Loucy (cell line): ENCODE results near the gene CABYR.

ENCODE experiments used
- H2AFZ ChIP-seq: fragments of 200-600 bp; sonication (generic); 2 replicates; pipeline ENCODE4 v1.6.0; 2016; ENCODE audit warnings: antibody characterized with exemption, mild to moderate bottlenecking, low read length, moderate library complexity
- H3F3A ChIP-seq: fragments of 200-600 bp; 2 replicates; pipeline ENCODE4 v1.6.0; 2016; ENCODE audit warnings: antibody characterized with exemption, low read depth, mild to moderate bottlenecking
- H3K27me3 ChIP-seq: fragments of 200-600 bp; sonication (generic); 2 replicates; pipeline ENCODE4 v1.6.1; 2014; ENCODE audit warnings: low read length, mild to moderate bottlenecking; ENCODE audit not compliant: insufficient read depth, poor library complexity, severe bottlenecking
- H3K36me3 ChIP-seq: fragments of 200-600 bp; sonication (generic); 2 replicates; pipeline ENCODE4 v1.6.1; 2016; ENCODE audit warnings: low read length; ENCODE audit not compliant: insufficient read depth
- H3K4me1 ChIP-seq: fragments of 200-600 bp; sonication (generic); 2 replicates; pipeline ENCODE4 v1.5.1; 2014; ENCODE audit warnings: low read length, mild to moderate bottlenecking; ENCODE audit not compliant: insufficient read depth, poor library complexity, severe bottlenecking
- H3K4me2 ChIP-seq: fragments of 200-600 bp; sonication (generic); 2 replicates; pipeline ENCODE4 v1.6.0; 2014; ENCODE audit warnings: antibody characterized with exemption, low read length, low read depth, mild to moderate bottlenecking; ENCODE audit not compliant: poor library complexity, severe bottlenecking
- H3K4me3 ChIP-seq: fragments of 200-600 bp; sonication (generic); 2 replicates; pipeline ENCODE4 v1.5.1; 2014; ENCODE audit warnings: low read length, mild to moderate bottlenecking, mixed read lengths; ENCODE audit not compliant: poor library complexity, severe bottlenecking
- H3K79me2 ChIP-seq: fragments of 200-600 bp; sonication (generic); 2 replicates; pipeline ENCODE4 v1.6.1; 2014; ENCODE audit warnings: low read length; ENCODE audit not compliant: insufficient read depth
- H3K9ac ChIP-seq: fragments of 200-600 bp; sonication (generic); 2 replicates; pipeline ENCODE4 v1.6.0; 2014; ENCODE audit warnings: mild to moderate bottlenecking, low read depth, low read length, moderate library complexity; ENCODE audit not compliant: poor library complexity, severe bottlenecking
- H3K9me2 ChIP-seq: fragments of 200-600 bp; sonication (generic); replicated peaks from 2 replicates; pipeline ENCODE4 v1.6.1; 2016; ENCODE audit warnings: low read depth, low read length, mixed read lengths
- H3K9me3 ChIP-seq: fragments of 200-600 bp; sonication (generic); 2 replicates; pipeline ENCODE4 v1.6.1; 2014; ENCODE audit warnings: mild to moderate bottlenecking, antibody characterized with exemption, low read length, low read depth; ENCODE audit not compliant: insufficient read depth
- H4K20me1 ChIP-seq: fragments of 200-600 bp; sonication (generic); 2 replicates; pipeline ENCODE4 v1.6.0; 2014; ENCODE audit warnings: antibody characterized with exemption, low read length, mild to moderate bottlenecking; ENCODE audit not compliant: insufficient read depth, poor library complexity, severe bottlenecking
- CTCF ChIP-seq: fragments of 200-600 bp; sonication (generic); conservative IDR thresholded peaks from 2 replicates; pipeline ENCODE4 v1.5.1; 2014; ENCODE audit warnings: mild to moderate bottlenecking, antibody characterized with exemption, low read length
- EZH2phosphoT487 ChIP-seq: fragments of 200-600 bp; IDR thresholded peaks from 2 replicates; pipeline ENCODE4 v1.6.1; 2018; ENCODE audit warnings: antibody characterized with exemption, mild to moderate bottlenecking, moderate library complexity, borderline replicate concordance

The CABYR gene

GRCh38 chr18:24187049-24187448, 48.2 kb downstream of the CABYR start:
- no peaks in the 10 kb centered on the region for H3K9me2 ChIP-seq
- H3K9ac ChIP-seq = no peak overlapping the region
- H3K4me1 ChIP-seq = no peaks in the 10 kb centered on the region
- no peak overlapping the region for H2AFZ ChIP-seq
- H3K9me3 ChIP-seq = no peaks in the 10 kb centered on the region
- no peak for TF ChIP-seq CTCF
- no peak for TF ChIP-seq EZH2phosphoT487
- H3K4me3 ChIP-seq = no peak overlapping the region
- H4K20me1 ChIP-seq = no peaks in the 10 kb centered on the region
- no peaks in the 10 kb centered on the region for H3K27me3 ChIP-seq
- H3K36me3 ChIP-seq = no peaks in the 10 kb centered on the region
- H3F3A ChIP-seq = no peaks in the 10 kb centered on the region
- H3K79me2 ChIP-seq = no peaks in the 10 kb centered on the region
- H3K4me2 ChIP-seq = no peak overlapping the region

GRCh38 chr18:24187689-24188088, 48.8 kb downstream of the CABYR start:
- Histone ChIP-seq H3K9ac (no peak overlapping the region), H3K4me3 (no peak overlapping the region), H3K27me3 (no peaks in the 10 kb centered on the region), H3K4me1 (no peaks in the 10 kb centered on the region), H3K9me2 (no peaks in the 10 kb centered on the region), H3K4me2 (no peak overlapping the region), H3K36me3 (no peaks in the 10 kb centered on the region), H3K79me2 (no peaks in the 10 kb centered on the region), H4K20me1 (no peaks in the 10 kb centered on the region), H3K9me3 (no peaks in the 10 kb centered on the region), H3F3A (no peaks in the 10 kb centered on the region), H2AFZ (no peak overlapping the region)
- TF ChIP-seq EZH2phosphoT487 = no peak
- no peak for TF ChIP-seq CTCF

DNA sequence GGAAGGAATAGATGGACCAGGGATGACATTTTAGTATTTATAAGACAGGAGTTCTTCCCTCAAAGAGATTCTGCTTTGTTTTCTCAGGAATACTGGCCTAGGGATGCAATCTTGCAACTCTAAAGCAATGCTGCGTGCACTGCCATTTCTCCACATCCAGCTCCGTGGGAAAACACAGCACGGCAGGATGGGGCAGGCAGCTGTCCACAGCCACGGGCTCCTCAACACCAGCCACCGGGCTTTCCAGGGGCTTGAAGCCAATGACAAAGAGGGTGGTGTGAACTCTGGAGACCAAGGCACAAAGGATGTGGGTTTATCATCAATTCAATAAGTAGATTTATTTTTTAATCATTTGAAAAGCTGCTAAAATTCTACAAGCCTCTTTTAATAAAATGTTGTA, 49.3 kb downstream of the CABYR start:
- TF ChIP-seq EZH2phosphoT487 (no peak), CTCF (no peak)
- Histone ChIP-seq H3K4me2 (no peak overlapping the region), H3K27me3 (no peaks in the 10 kb centered on the region), H3F3A (no peaks in the 10 kb centered on the region), H3K4me1 (no peaks in the 10 kb centered on the region), H3K9me2 (no peaks in the 10 kb centered on the region), H3K36me3 (no peaks in the 10 kb centered on the region), H3K79me2 (no peaks in the 10 kb centered on the region), H2AFZ (no peak overlapping the region), H3K9ac (no peak overlapping the region), H3K4me3 (no peak overlapping the region), H3K9me3 (no peaks in the 10 kb centered on the region), H4K20me1 (no peaks in the 10 kb centered on the region)
